ENCODE measurements around the gene RNF181.

DNA sequence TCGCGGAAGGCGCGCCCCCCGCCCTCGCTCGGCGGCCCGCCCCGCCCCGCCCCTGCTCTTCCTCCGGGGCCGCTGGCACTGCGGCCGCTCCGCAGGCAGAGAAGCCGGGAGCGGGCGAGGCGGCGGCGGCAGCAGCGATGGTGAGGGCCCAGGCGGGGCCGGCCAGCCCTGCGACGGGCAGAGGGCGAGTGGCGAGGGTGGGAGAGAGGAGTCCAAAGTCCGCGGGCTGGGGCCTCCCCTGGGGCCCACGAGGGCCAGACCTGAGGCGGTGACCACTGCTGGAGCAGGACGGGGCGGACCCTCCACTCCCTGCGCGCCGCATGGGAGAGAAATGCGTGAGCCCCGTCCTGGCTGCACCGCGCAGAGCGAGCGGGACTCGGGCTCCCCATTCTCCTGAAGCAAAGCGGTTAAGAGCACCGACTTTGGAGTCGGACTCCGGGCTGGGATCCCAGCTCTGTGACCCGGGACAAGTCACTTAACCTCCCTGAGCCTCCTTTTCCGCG is 11.1 kb upstream of the RNF181 start, which contains the start of gene VAMP5:
- TF ChIP-seq, protein P1, sequence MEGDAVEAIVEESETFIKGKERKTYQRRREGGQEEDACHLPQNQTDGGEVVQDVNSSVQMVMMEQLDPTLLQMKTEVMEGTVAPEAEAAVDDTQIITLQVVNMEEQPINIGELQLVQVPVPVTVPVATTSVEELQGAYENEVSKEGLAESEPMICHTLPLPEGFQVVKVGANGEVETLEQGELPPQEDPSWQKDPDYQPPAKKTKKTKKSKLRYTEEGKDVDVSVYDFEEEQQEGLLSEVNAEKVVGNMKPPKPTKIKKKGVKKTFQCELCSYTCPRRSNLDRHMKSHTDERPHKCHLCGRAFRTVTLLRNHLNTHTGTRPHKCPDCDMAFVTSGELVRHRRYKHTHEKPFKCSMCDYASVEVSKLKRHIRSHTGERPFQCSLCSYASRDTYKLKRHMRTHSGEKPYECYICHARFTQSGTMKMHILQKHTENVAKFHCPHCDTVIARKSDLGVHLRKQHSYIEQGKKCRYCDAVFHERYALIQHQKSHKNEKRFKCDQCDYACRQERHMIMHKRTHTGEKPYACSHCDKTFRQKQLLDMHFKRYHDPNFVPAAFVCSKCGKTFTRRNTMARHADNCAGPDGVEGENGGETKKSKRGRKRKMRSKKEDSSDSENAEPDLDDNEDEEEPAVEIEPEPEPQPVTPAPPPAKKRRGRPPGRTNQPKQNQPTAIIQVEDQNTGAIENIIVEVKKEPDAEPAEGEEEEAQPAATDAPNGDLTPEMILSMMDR (CRISPR knock-in tag; IDR thresholded peaks at IDR 0.05): peak; percentile 25
- TF ChIP-seq HDAC2 (CRISPR knock-in tag; IDR thresholded peaks at IDR 0.05) (peak; percentile 49; the same call in 1 of the 2 replicates), HNF4A (CRISPR knock-in tag; IDR thresholded peaks at IDR 0.05) (peak; percentile 99), TRIM24 (CRISPR knock-in tag; IDR thresholded peaks at IDR 0.05) (no peak), ZBTB39 (CRISPR knock-in tag; IDR thresholded peaks at IDR 0.05) (peak; percentile 75; the same call in 1 of the 2 replicates), RFX5 (IDR thresholded peaks at IDR 0.05; ENCODE audit: low read depth, low read length) (no peak), MAZ (IDR thresholded peaks at IDR 0.05; ENCODE audit: borderline replicate concordance, low read depth, low read length) (peak; percentile 64; the same call in 1 of the 2 replicates), MAZ (CRISPR knock-in tag; IDR thresholded peaks at IDR 0.05; ENCODE audit: low read depth) (peak; percentile 96), MAFG (CRISPR knock-in tag; IDR thresholded peaks at IDR 0.05) (no peak), EZH2 (conservative IDR thresholded peaks at IDR 0.05; ENCODE audit: low read depth, low read length) (no peak), SP1 (IDR thresholded peaks at IDR 0.05) (no peak), SP1 (CRISPR knock-in tag; IDR thresholded peaks at IDR 0.05) (no peak; the same call in 1 of the 2 replicates), RAD21 (CRISPR knock-in tag; IDR thresholded peaks at IDR 0.05) (peak; percentile 56), TFE3 (CRISPR knock-in tag; IDR thresholded peaks at IDR 0.05) (peak; percentile 40; the same call in 1 of the 2 replicates)
- TF ChIP-seq, protein P2, sequence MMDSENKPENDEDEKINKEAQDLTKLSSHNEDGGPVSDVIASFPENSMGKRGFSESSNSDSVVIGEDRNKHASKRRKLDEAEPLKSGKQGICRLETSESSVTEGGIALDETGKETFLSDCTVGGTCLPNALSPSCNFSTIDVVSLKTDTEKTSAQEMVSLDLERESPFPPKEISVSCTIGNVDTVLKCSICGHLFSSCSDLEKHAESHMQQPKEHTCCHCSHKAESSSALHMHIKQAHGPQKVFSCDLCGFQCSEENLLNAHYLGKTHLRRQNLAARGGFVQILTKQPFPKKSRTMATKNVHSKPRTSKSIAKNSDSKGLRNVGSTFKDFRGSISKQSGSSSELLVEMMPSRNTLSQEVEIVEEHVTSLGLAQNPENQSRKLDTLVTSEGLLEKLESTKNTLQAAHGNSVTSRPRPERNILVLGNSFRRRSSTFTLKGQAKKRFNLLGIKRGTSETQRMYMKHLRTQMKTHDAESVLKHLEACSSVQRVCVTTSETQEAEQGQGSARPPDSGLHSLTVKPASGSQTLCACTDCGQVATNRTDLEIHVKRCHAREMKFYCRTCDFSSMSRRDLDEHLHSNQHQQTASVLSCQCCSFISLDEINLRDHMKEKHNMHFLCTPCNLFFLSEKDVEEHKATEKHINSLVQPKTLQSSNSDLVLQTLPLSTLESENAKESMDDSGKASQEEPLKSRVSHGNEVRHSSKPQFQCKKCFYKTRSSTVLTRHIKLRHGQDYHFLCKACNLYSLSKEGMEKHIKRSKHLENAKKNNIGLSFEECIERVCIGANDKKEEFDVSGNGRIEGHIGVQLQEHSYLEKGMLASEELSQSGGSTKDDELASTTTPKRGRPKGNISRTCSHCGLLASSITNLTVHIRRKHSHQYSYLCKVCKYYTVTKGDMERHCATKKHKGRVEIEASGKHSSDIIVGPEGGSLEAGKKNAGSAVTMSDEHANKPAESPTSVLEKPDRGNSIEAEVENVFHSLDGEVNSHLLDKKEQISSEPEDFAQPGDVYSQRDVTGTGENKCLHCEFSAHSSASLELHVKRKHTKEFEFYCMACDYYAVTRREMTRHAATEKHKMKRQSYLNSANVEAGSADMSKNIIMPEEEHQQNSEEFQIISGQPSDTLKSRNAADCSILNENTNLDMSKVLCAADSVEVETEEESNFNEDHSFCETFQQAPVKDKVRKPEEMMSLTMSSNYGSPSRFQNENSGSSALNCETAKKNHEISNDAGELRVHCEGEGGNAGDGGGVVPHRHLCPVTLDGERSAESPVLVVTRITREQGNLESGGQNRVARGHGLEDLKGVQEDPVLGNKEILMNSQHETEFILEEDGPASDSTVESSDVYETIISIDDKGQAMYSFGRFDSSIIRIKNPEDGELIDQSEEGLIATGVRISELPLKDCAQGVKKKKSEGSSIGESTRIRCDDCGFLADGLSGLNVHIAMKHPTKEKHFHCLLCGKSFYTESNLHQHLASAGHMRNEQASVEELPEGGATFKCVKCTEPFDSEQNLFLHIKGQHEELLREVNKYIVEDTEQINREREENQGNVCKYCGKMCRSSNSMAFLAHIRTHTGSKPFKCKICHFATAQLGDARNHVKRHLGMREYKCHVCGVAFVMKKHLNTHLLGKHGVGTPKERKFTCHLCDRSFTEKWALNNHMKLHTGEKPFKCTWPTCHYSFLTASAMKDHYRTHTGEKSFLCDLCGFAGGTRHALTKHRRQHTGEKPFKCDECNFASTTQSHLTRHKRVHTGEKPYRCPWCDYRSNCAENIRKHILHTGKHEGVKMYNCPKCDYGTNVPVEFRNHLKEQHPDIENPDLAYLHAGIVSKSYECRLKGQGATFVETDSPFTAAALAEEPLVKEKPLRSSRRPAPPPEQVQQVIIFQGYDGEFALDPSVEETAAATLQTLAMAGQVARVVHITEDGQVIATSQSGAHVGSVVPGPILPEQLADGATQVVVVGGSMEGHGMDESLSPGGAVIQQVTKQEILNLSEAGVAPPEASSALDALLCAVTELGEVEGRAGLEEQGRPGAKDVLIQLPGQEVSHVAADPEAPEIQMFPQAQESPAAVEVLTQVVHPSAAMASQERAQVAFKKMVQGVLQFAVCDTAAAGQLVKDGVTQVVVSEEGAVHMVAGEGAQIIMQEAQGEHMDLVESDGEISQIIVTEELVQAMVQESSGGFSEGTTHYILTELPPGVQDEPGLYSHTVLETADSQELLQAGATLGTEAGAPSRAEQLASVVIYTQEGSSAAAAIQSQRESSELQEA (CRISPR knock-in tag; IDR thresholded peaks at IDR 0.05; ENCODE audit: not compliant biosample characterization): no peak
